Neural progenitor cell (in vitro differentiated cells): ENCODE data around the gene ZDHHC14.

ENCODE experiments used
- CTCF ChIP-seq: fragments of 200-600 bp; sonication (generic); IDR thresholded peaks from 2 replicates; pipeline ENCODE4 v1.5.1; 2017; ENCODE audit warnings: antibody characterized with exemption, mild to moderate bottlenecking
- EZH2 ChIP-seq: fragments of 200-600 bp; sonication (generic); IDR thresholded peaks from 2 replicates; pipeline ENCODE4 v1.6.1; 2017; ENCODE audit warnings: antibody characterized with exemption, mild to moderate bottlenecking, moderate library complexity
- EZH2phosphoT487 ChIP-seq: fragments of 200-600 bp; sonication (generic); IDR thresholded peaks from 2 replicates; pipeline ENCODE4 v1.6.1; 2017; ENCODE audit warnings: antibody characterized with exemption

GRCh38 chr6:157622427-157622826 lies 241.4 kb downstream of the ZDHHC14 start:
- TF ChIP-seq CTCF: no peak
- no peak for TF ChIP-seq EZH2
- no peak for TF ChIP-seq EZH2phosphoT487
